GM12874 (cell line): Measurements from ENCODE around the gene RFTN1.

ENCODE experiments used
- CTCF ChIP-seq: IDR thresholded peaks from 2 replicates; pipeline ENCODE4 v1.5.1; 2011; ENCODE audit warnings: low read depth, mild to moderate bottlenecking, control low read depth, low read length, moderate library complexity; ENCODE audit not compliant: insufficient read depth

RFTN1 gene

GRCh38 chr3:16468002-16468335 lies 45.5 kb downstream of the RFTN1 start:
- TF ChIP-seq CTCF = no peak

GRCh38 chr3:16467393-16467792 lies 46.1 kb downstream of the RFTN1 start:
- TF ChIP-seq CTCF = no peak

- TF ChIP-seq CTCF = no peak
Measured at GRCh38 chr3:16466822-16467221, 46.7 kb downstream of the RFTN1 start.

GRCh38 chr3:16464511-16465148 lies 48.9 kb downstream of the RFTN1 start:
- no peak for TF ChIP-seq CTCF

GRCh38 chr3:16463914-16464313 lies 49.6 kb downstream of the RFTN1 start:
- TF ChIP-seq CTCF = no peak

- no peak for TF ChIP-seq CTCF
Measured at GRCh38 chr3:16463119-16463518, 50.4 kb downstream of the RFTN1 start.

- TF ChIP-seq CTCF = no peak
Measured at GRCh38 chr3:16462679-16463078, 50.8 kb downstream of the RFTN1 start.
